WTC11 (cell line): ENCODE measurements around the gene EFHD2. TPM values are rescaled to one million over a fixed set of nuclear protein-coding genes. Genes with fewer than 3 reads are reported as not detected.
"Not testable (repeated sequence)": the region's sequence is repeated elsewhere in the genome, so short reads cannot be mapped to it uniquely, and the experiment has no call there.

Experiments used
- ATAC-seq: fragments of 200-7000 bp; cut with Tn5 transposase; 2 replicates; pipeline ENCODE4 v1.10.0; 2021; ENCODE audit warnings: mild to moderate bottlenecking, moderate library complexity
- CTCF ChIA-PET: fragments of 300-600 bp; sonication (Branson Sonifier 250); formaldehyde crosslinking; loops from one replicate; lab custom pipeline; 2021; ENCODE audit warnings: antibody characterized with exemption; lab: Charles Lee
- POLR2A ChIA-PET: fragments of 350-600 bp; sonication (Branson Sonifier 250); formaldehyde crosslinking; loops from one replicate; lab custom pipeline; 2021; ENCODE audit warnings: antibody characterized with exemption; lab: Charles Lee
- DNase-seq: peaks from one replicate; pipeline ENCODE4 v3.0.0; 2021; ENCODE audit warnings: low spot score
- H3K27ac Mint-ChIP-seq: 2 replicates; pipeline ENCODE4 v1.8.0; 2021; ENCODE audit warnings: mixed read lengths
- H3K27me3 Mint-ChIP-seq: 2 replicates; pipeline ENCODE4 v1.8.0; 2021; ENCODE audit warnings: low read depth, mild to moderate bottlenecking, moderate library complexity, mixed read lengths
- H3K36me3 Mint-ChIP-seq: 2 replicates; pipeline ENCODE4 v1.8.0; 2021; ENCODE audit warnings: mixed read lengths
- H3K4me1 Mint-ChIP-seq: 2 replicates; pipeline ENCODE4 v1.8.0; 2022; ENCODE audit warnings: mixed read lengths
- H3K4me3 Mint-ChIP-seq: 2 replicates; pipeline ENCODE4 v1.8.0; 2021; ENCODE audit warnings: mild to moderate bottlenecking, moderate library complexity, mixed read lengths
- H3K9me3 Mint-ChIP-seq: 2 replicates; pipeline ENCODE4 v1.8.0; 2021; ENCODE audit warnings: mixed read lengths
- CTCF ChIP-seq: fragments of 200-600 bp; IDR thresholded peaks from 2 replicates; pipeline ENCODE4 v1.8.0; 2022; ENCODE audit warnings: antibody characterized with exemption
- FOXK1 ChIP-seq: sonication (generic); formaldehyde crosslinking; IDR thresholded peaks from 2 replicates; pipeline ENCODE4 v1.8.0; 2022; ENCODE audit warnings: mild to moderate bottlenecking, moderate library complexity, missing genetic modification reagents
- MXD4 ChIP-seq: fragments of 250-450 bp; sonication (Bioruptor Pico); IDR thresholded peaks from 2 replicates; pipeline ENCODE4 v1.8.0; 2021; ENCODE audit warnings: mild to moderate bottlenecking, moderate library complexity, borderline replicate concordance
- SMAD4 ChIP-seq: sonication (generic); formaldehyde crosslinking; IDR thresholded peaks from 2 replicates; pipeline ENCODE4 v1.8.0; 2022; ENCODE audit warnings: mild to moderate bottlenecking, missing genetic modification reagents
- SOX15 ChIP-seq: fragments of 250-450 bp; sonication (Bioruptor Pico); IDR thresholded peaks from 2 replicates; pipeline ENCODE4 v1.9.0; 2021; ENCODE audit warnings: mild to moderate bottlenecking
- TEAD1 ChIP-seq: sonication (generic); formaldehyde crosslinking; IDR thresholded peaks from 2 replicates; pipeline ENCODE4 v1.8.0; 2022; ENCODE audit warnings: mild to moderate bottlenecking, missing genetic modification reagents
- ZNF121 ChIP-seq: sonication (generic); formaldehyde crosslinking; IDR thresholded peaks from 2 replicates; pipeline ENCODE4 v1.8.0; 2023; ENCODE audit warnings: missing genetic modification reagents
- ZNF396 ChIP-seq: fragments of 250-450 bp; sonication (Bioruptor Pico); IDR thresholded peaks from 2 replicates; pipeline ENCODE4 v1.8.0; 2021; ENCODE audit warnings: mild to moderate bottlenecking, moderate library complexity, borderline replicate concordance
- ZNF512 ChIP-seq: sonication (generic); formaldehyde crosslinking; IDR thresholded peaks from 2 replicates; pipeline ENCODE4 v1.8.1; 2022; ENCODE audit warnings: missing genetic modification reagents, borderline replicate concordance
- ZNF532 ChIP-seq: fragments of 250-450 bp; sonication (Bioruptor Pico); IDR thresholded peaks from 2 replicates; pipeline ENCODE4 v1.9.0; 2021; ENCODE audit warnings: mild to moderate bottlenecking, borderline replicate concordance
- total RNA-seq: library from RNA; stranded (reverse); gene quantifications from 3 replicates; pipeline ENCODE4 v1.2.3, GENCODE V29; 2021
- TF ChIP-seq, protein P1 (sequence below): sonication (generic); formaldehyde crosslinking; IDR thresholded peaks from 2 replicates; pipeline ENCODE4 v1.8.0; 2023; ENCODE audit warnings: mild to moderate bottlenecking, missing genetic modification reagents
- TF ChIP-seq, protein P2 (sequence below): sonication (generic); formaldehyde crosslinking; IDR thresholded peaks from 2 replicates; pipeline ENCODE4 v1.8.1; 2022; ENCODE audit warnings: low read depth, mild to moderate bottlenecking, moderate library complexity, missing genetic modification reagents, borderline replicate concordance

The EFHD2 gene
- total RNA-seq, 1 experiment from 2014 or later, result 23.8 TPM

- no peak for TF ChIP-seq TEAD1
- TF ChIP-seq MXD4 (CRISPR knock-in tag), result no peak
- no peak for TF ChIP-seq ZNF396 (CRISPR knock-in tag)
- TF ChIP-seq ZNF532 (CRISPR knock-in tag), result no peak
- no peak for TF ChIP-seq ZNF512 (CRISPR knock-in tag)
- TF ChIP-seq, protein P1, sequence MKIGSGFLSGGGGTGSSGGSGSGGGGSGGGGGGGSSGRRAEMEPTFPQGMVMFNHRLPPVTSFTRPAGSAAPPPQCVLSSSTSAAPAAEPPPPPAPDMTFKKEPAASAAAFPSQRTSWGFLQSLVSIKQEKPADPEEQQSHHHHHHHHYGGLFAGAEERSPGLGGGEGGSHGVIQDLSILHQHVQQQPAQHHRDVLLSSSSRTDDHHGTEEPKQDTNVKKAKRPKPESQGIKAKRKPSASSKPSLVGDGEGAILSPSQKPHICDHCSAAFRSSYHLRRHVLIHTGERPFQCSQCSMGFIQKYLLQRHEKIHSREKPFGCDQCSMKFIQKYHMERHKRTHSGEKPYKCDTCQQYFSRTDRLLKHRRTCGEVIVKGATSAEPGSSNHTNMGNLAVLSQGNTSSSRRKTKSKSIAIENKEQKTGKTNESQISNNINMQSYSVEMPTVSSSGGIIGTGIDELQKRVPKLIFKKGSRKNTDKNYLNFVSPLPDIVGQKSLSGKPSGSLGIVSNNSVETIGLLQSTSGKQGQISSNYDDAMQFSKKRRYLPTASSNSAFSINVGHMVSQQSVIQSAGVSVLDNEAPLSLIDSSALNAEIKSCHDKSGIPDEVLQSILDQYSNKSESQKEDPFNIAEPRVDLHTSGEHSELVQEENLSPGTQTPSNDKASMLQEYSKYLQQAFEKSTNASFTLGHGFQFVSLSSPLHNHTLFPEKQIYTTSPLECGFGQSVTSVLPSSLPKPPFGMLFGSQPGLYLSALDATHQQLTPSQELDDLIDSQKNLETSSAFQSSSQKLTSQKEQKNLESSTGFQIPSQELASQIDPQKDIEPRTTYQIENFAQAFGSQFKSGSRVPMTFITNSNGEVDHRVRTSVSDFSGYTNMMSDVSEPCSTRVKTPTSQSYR (CRISPR knock-in tag), result no peak
These were observed 23.8 kb downstream of the EFHD2 start (continued) for GRCh38 chr1:15433471-15433870.

GRCh38 chr1:15434739-15435138 lies 25.1 kb downstream of the EFHD2 start:
- not testable (repeated sequence) for DNase-seq, H3K36me3 Mint-ChIP-seq, H3K9me3 Mint-ChIP-seq, H3K27ac Mint-ChIP-seq, ATAC-seq, H3K4me3 Mint-ChIP-seq, H3K27me3 Mint-ChIP-seq, H3K4me1 Mint-ChIP-seq
- CTCF ChIA-PET, result interaction anchor here (1.6 to 2.5 kb wide), 2 partner anchors 110 to 111 kb away, joined by 3 to 6 read pairs; no protein-coding TSS in a partner anchor
- POLR2A ChIA-PET, result interaction anchor here (0.7 kb wide), 1 partner anchor 153 kb away, joined by 3 read pairs; no protein-coding TSS in a partner anchor

DNA sequence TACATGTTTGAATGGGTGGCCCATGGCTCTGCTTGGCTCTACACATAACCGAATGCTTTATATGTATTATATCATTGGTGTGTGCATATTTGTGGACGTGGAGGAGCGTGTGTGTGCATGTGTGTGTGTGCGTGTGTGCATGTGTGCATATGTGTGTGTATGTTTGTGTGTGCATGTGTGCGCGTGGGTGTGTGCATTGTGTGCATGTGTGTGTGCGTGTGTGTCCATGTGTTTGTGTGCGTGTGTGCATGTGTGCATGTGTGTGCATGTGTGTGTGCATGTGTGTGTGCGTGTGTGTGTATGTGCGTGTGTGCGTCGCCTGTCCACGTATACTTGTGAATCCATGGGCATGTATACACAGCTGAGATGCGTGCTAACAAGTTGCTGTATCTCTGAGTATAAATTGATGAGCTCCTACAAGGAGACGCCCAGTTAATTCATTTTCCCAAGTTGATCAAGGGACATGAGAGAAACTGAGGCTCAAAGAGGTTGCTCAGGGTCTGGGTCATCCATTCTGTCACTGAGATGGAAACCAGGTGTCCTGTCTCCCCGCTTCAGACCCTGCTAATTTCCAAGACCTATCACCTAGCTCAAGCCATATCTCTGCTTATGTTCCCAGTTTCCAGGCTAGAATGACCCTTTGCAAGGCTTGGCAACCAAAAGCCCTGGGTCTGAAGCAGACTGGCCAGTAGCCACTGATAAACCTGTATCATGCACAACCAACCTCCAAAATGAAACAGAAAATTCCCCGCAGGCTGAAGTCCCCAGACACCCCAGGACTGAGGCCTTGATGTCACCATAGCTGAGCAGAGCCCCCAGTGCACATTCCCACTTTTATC lies 25.8 kb downstream of the EFHD2 start:
- H3K27me3 Mint-ChIP-seq, result no peaks in the 10 kb centered on the region
- H3K9me3 Mint-ChIP-seq, result no peaks in the 10 kb centered on the region
- CTCF ChIA-PET, result interaction anchor here (1.6 to 2.5 kb wide), 2 partner anchors 111 to 112 kb away, joined by 3 to 6 read pairs; no protein-coding TSS in a partner anchor
- no peak overlapping the region for H3K27ac Mint-ChIP-seq
- no peaks in the 10 kb centered on the region for H3K36me3 Mint-ChIP-seq
- H3K4me3 Mint-ChIP-seq, result no peak overlapping the region
- DNase-seq, result no peak
- TF ChIP-seq, protein P2, sequence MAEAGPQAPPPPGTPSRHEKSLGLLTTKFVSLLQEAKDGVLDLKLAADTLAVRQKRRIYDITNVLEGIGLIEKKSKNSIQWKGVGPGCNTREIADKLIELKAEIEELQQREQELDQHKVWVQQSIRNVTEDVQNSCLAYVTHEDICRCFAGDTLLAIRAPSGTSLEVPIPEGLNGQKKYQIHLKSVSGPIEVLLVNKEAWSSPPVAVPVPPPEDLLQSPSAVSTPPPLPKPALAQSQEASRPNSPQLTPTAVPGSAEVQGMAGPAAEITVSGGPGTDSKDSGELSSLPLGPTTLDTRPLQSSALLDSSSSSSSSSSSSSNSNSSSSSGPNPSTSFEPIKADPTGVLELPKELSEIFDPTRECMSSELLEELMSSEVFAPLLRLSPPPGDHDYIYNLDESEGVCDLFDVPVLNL (CRISPR knock-in tag), result no peak
- no peak for TF ChIP-seq CTCF
- TF ChIP-seq ZNF121 (CRISPR knock-in tag), result no peak
- no peak for TF ChIP-seq SMAD4 (CRISPR knock-in tag)
- TF ChIP-seq FOXK1 (CRISPR knock-in tag), result no peak
- no peak for TF ChIP-seq ZNF396 (CRISPR knock-in tag)
- no peak for TF ChIP-seq SOX15 (CRISPR knock-in tag)
- TF ChIP-seq, all 79 proteins: peak for 0
- H3K4me1 Mint-ChIP-seq, result peaks cover 4% of the 10 kb centered on the region; the same call in 1 of the 2 replicates
- POLR2A ChIA-PET, result no interaction called here
- ATAC-seq, result no peak
